ENCODE results near the gene RND3. TPM values are rescaled to one million over a fixed set of nuclear protein-coding genes. Genes with fewer than 3 reads are reported as not detected.

Gene RND3
- total and polyA plus RNA-seq, 9 of the 15 experiments (the other 6 are each of a cell fraction or from before 2014, with no cell fraction given): 0.22 to 0.64 (median 0.29) TPM; not detected in 4

GRCh38 chr2:150427298-150427697, 60.2 kb downstream of the RND3 start:
- CTCF ChIA-PET (ENCODE audit: low intra/inter-chr PET ratio): no interaction called here
- WGBS (ENCODE audit: insufficient coverage, low coverage, missing lambda C conversion rate): 2% methylated on average over 3 of the region's 3 CpGs
- ATAC-seq: no peak
- FAIRE-seq: no peak
- H3K4me1 ChIP-seq (replicated peaks in 1 of 2; ENCODE audit: control insufficient read depth in 2 of 2, insufficient read depth in 2 of 2, low read length in 2 of 2): no peaks in the 10 kb centered on the region
- no peaks in the 10 kb centered on the region for H3K27me3 ChIP-seq (ENCODE audit: control insufficient read depth in 2 of 2, insufficient read depth in 2 of 2, low read length in 2 of 2)
- H3K36me3 ChIP-seq (ENCODE audit: control insufficient read depth, insufficient read depth, low read length): no peaks in the 10 kb centered on the region
- no peaks in the 10 kb centered on the region for H4K20me1 ChIP-seq (replicated peaks; ENCODE audit: control insufficient read depth, insufficient read depth, low read length)
- BruUV-seq (replicated peaks): no TSS peak
- no peak overlapping the region for H3K27ac ChIP-seq (ENCODE audit: extremely low read depth, low read depth, low read length)
- H3K9me1 ChIP-seq (ENCODE audit: control insufficient read depth, insufficient read depth, low read length): no peaks in the 10 kb centered on the region
- H3K79me2 ChIP-seq (ENCODE audit: control insufficient read depth, insufficient read depth, low read length): no peaks in the 10 kb centered on the region
- in situ Hi-C loops (cut with MboI): no loop called here
- intact Hi-C loops (cut with micrococcal nuclease): no loop called here
- H2AFZ ChIP-seq (ENCODE audit: low read depth, low read length): no peak overlapping the region
- H3K4me2 ChIP-seq (ENCODE audit: insufficient read depth, low read length): no peak overlapping the region
- no peak overlapping the region for H3K4me3 ChIP-seq
- H3K9me3 ChIP-seq (replicated peaks; ENCODE audit: control insufficient read depth, insufficient read depth, low read depth, low read length): peaks cover 2% of the 10 kb centered on the region; the same call in 1 of the 2 replicates
- TF ChIP-seq ZC3H11A (IDR thresholded peaks at IDR 0.05; ENCODE audit: low read depth, low read length) (no peak), HDAC3 (IDR thresholded peaks at IDR 0.05; ENCODE audit: borderline replicate concordance, partially characterized antibody) (no peak), ZNF354B (CRISPR knock-in tag; IDR thresholded peaks at IDR 0.05) (no peak), RBBP5 (IDR thresholded peaks at IDR 0.05; ENCODE audit: borderline replicate concordance, insufficient read depth, low read length, poor library complexity, severe bottlenecking) (no peak), TFAP4 (CRISPR knock-in tag; IDR thresholded peaks at IDR 0.05; ENCODE audit: borderline replicate concordance) (no peak), BRCA1 (IDR thresholded peaks at IDR 0.05) (no peak), BRCA1 (CRISPR knock-in tag; IDR thresholded peaks at IDR 0.05) (no peak), MAFK (IDR thresholded peaks at IDR 0.05; ENCODE audit: low read length) (no peak), FIP1L1 (IDR thresholded peaks at IDR 0.05; ENCODE audit: low read depth, low read length, poor library complexity, severe bottlenecking) (no peak), ZNF121 (CRISPR knock-in tag; conservative IDR thresholded peaks at IDR 0.05) (no peak), ZNF445 (CRISPR knock-in tag; IDR thresholded peaks at IDR 0.05; ENCODE audit: low read depth) (no peak), NFE2 (IDR thresholded peaks at IDR 0.05; ENCODE audit: low read depth) (no peak), ZNF76 (CRISPR knock-in tag; IDR thresholded peaks at IDR 0.05; ENCODE audit: borderline replicate concordance) (no peak), EZH2 (IDR thresholded peaks at IDR 0.05; ENCODE audit: borderline replicate concordance, low read depth, low read length) (no peak), NFIX (CRISPR knock-in tag; IDR thresholded peaks at IDR 0.05; ENCODE audit: low read depth) (no peak), E2F6 (IDR thresholded peaks at IDR 0.05; ENCODE audit: borderline replicate concordance in 1 of 2, extremely low read depth in 1 of 2, insufficient read depth in 1 of 2, insufficient read length in 1 of 2, low read depth in 1 of 2, low read length in 1 of 2, poor library complexity in 1 of 2, severe bottlenecking in 1 of 2) (no peak)
- TF ChIP-seq, protein P1, sequence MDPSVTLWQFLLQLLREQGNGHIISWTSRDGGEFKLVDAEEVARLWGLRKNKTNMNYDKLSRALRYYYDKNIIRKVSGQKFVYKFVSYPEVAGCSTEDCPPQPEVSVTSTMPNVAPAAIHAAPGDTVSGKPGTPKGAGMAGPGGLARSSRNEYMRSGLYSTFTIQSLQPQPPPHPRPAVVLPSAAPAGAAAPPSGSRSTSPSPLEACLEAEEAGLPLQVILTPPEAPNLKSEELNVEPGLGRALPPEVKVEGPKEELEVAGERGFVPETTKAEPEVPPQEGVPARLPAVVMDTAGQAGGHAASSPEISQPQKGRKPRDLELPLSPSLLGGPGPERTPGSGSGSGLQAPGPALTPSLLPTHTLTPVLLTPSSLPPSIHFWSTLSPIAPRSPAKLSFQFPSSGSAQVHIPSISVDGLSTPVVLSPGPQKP (CRISPR knock-in tag; IDR thresholded peaks at IDR 0.05): no peak
- POLR2A ChIA-PET: no interaction called here
- no peak for DNase-seq (ENCODE audit: extremely low read depth in 1 of 4, low spot score in 3 of 4)
- H3K9ac ChIP-seq (ENCODE audit: insufficient read depth in 1 of 2, low read depth in 2 of 2, low read length in 2 of 2): no peak overlapping the region
